Neural progenitor cell (in vitro differentiated cells): ENCODE results near the gene PHGDH.

Experiments
- EZH2phosphoT487 ChIP-seq: fragments of 200-600 bp; sonication (generic); IDR thresholded peaks from 2 replicates; pipeline ENCODE4 v1.6.1; 2017; ENCODE audit warnings: antibody characterized with exemption
- TF ChIP-seq, protein P1 (sequence below): fragments of 200-600 bp; sonication (generic); IDR thresholded peaks from 2 replicates; pipeline ENCODE4 v1.5.1; 2017; ENCODE audit warnings: antibody characterized with exemption, mild to moderate bottlenecking

DNA sequence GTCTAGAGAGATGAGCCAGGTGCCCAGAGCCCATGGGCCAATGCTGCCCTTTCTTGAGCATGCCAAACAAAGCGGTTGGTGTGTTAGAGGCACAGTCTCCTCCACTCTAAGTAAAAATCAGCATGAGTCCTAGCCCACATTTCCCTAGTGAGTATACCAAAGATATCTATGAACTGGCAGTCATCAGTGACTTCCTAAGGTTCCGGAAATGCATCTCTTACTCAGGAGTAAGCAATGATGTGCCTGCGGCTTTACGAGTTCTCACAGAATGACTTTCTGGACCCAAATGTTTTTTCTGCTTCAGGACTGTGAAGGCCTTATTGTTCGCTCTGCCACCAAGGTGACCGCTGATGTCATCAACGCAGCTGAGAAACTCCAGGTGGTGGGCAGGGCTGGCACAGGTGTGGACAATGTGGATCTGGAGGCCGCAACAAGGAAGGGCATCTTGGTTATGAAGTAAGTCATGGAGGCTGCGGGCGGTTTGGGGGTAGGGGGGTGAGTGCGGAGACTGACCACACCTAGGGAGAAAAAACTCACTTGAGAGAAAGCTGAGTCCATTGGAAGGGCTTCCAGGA lies 9.2 kb downstream of the PHGDH start:
- TF ChIP-seq, protein P1, sequence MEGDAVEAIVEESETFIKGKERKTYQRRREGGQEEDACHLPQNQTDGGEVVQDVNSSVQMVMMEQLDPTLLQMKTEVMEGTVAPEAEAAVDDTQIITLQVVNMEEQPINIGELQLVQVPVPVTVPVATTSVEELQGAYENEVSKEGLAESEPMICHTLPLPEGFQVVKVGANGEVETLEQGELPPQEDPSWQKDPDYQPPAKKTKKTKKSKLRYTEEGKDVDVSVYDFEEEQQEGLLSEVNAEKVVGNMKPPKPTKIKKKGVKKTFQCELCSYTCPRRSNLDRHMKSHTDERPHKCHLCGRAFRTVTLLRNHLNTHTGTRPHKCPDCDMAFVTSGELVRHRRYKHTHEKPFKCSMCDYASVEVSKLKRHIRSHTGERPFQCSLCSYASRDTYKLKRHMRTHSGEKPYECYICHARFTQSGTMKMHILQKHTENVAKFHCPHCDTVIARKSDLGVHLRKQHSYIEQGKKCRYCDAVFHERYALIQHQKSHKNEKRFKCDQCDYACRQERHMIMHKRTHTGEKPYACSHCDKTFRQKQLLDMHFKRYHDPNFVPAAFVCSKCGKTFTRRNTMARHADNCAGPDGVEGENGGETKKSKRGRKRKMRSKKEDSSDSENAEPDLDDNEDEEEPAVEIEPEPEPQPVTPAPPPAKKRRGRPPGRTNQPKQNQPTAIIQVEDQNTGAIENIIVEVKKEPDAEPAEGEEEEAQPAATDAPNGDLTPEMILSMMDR: no peak
- no peak for TF ChIP-seq EZH2phosphoT487
